ENCODE data around the gene SLC25A21. TPM values are rescaled to one million over a fixed set of nuclear protein-coding genes. Genes with fewer than 3 reads are reported as not detected.

SLC25A21 gene
- total and polyA plus RNA-seq, 10 of the 15 experiments (the other 5 are each of a cell fraction or from before 2014, with no cell fraction given): 0.06 to 0.72 (median 0.17) TPM; not detected in 3

GRCh38 chr14:37122288-37122687 lies 50.1 kb downstream of the SLC25A21 start:
- H3K4me2 ChIP-seq (ENCODE audit: control insufficient read depth, insufficient read depth): no peak overlapping the region
- BruUV-seq (replicated peaks): no TSS peak
- no peaks in the 10 kb centered on the region for H4K20me1 ChIP-seq (ENCODE audit: control insufficient read depth, insufficient read depth)
- no peak for TF ChIP-seq E2F8 (IDR thresholded peaks at IDR 0.05; ENCODE audit: low read depth, partially characterized antibody)
- no peak overlapping the region for H3K27ac ChIP-seq (ENCODE audit: control insufficient read depth, insufficient read depth)
- no peaks in the 10 kb centered on the region for H3K79me2 ChIP-seq (ENCODE audit: control insufficient read depth, insufficient read depth, low read length)
- H3K4me3 ChIP-seq: no peak overlapping the region
- DNase-seq (ENCODE audit: low read depth, low spot score): no peak
- 21% methylated on average over 3 of the region's 3 CpGs for WGBS (ENCODE audit: insufficient coverage, insufficient replicate concordance, low lambda C conversion rate, missing lambda C conversion rate)
- FAIRE-seq: no peak
- H3K9me3 ChIP-seq (replicated peaks; ENCODE audit: control insufficient read depth, insufficient read depth, low read length): no peaks in the 10 kb centered on the region
- no peaks in the 10 kb centered on the region for H3K36me3 ChIP-seq (ENCODE audit: control insufficient read depth in 2 of 2, insufficient read depth in 2 of 2, low read length in 1 of 2)
- CTCF ChIA-PET: no interaction called here
- POLR2A ChIA-PET: no interaction called here
- H3K4me1 ChIP-seq (ENCODE audit: control insufficient read depth, insufficient read depth, low read length): no peaks in the 10 kb centered on the region
- in situ Hi-C loops (cut with MboI) (no loop called here), intact Hi-C loops (cut with micrococcal nuclease; ENCODE audit: unreplicated experiment) (no loop called here)
- no peak for ATAC-seq
- H3K27me3 ChIP-seq (replicated peaks in 1 of 2; ENCODE audit: control insufficient read depth in 2 of 2, insufficient read depth in 2 of 2, low read length in 1 of 2): no peaks in the 10 kb centered on the region
- SMC1A ChIA-PET (ENCODE audit: uncharacterized antibody, unreplicated experiment): no interaction called here
- no peak overlapping the region for H2AFZ ChIP-seq (ENCODE audit: control insufficient read depth, low read depth, low read length)
- H3K9ac ChIP-seq (ENCODE audit: control insufficient read depth, insufficient read depth, low read length): no peak overlapping the region
- RAD21 ChIA-PET (ENCODE audit: unreplicated experiment): no interaction called here

- no peak for ATAC-seq
- Histone ChIP-seq H3K4me1 (ENCODE audit: control insufficient read depth, insufficient read depth, low read length) (no peaks in the 10 kb centered on the region), H3K27ac (ENCODE audit: control insufficient read depth, insufficient read depth) (no peak overlapping the region), H3K27me3 (replicated peaks in 1 of 2; ENCODE audit: control insufficient read depth in 2 of 2, insufficient read depth in 2 of 2, low read length in 1 of 2) (no peaks in the 10 kb centered on the region), H4K20me1 (ENCODE audit: control insufficient read depth, insufficient read depth) (no peaks in the 10 kb centered on the region), H2AFZ (ENCODE audit: control insufficient read depth, low read depth, low read length) (no peak overlapping the region), H3K9ac (ENCODE audit: control insufficient read depth, insufficient read depth, low read length) (no peak overlapping the region), H3K79me2 (ENCODE audit: control insufficient read depth, insufficient read depth, low read length) (no peaks in the 10 kb centered on the region), H3K36me3 (ENCODE audit: control insufficient read depth in 2 of 2, insufficient read depth in 2 of 2, low read length in 1 of 2) (no peaks in the 10 kb centered on the region), H3K4me2 (ENCODE audit: control insufficient read depth, insufficient read depth) (no peak overlapping the region), H3K9me3 (replicated peaks; ENCODE audit: control insufficient read depth, insufficient read depth, low read length) (no peaks in the 10 kb centered on the region), H3K4me3 (no peak overlapping the region)
- ChIA-PET SMC1A (ENCODE audit: uncharacterized antibody, unreplicated experiment) (no interaction called here), POLR2A (no interaction called here), CTCF (interaction anchor here (0.5 kb wide), 1 partner anchor 12 kb away, joined by 3 read pairs; no protein-coding TSS in a partner anchor), RAD21 (ENCODE audit: unreplicated experiment) (no interaction called here)
- intact Hi-C loops (cut with micrococcal nuclease; ENCODE audit: unreplicated experiment) (no loop called here), in situ Hi-C loops (cut with MboI) (no loop called here)
- DNase-seq (ENCODE audit: low read depth, low spot score): no peak
- no TSS peak for BruUV-seq (replicated peaks)
- FAIRE-seq: no peak
- WGBS (ENCODE audit: insufficient coverage, insufficient replicate concordance, low lambda C conversion rate, missing lambda C conversion rate): 12% methylated on average over 4 of the region's 4 CpGs
- TF ChIP-seq HDAC6 (IDR thresholded peaks at IDR 0.05; ENCODE audit: unreplicated experiment) (no peak), RAD51 (IDR thresholded peaks at IDR 0.05) (no peak), CHD4 (IDR thresholded peaks at IDR 0.05) (no peak), E2F8 (IDR thresholded peaks at IDR 0.05; ENCODE audit: low read depth, partially characterized antibody) (no peak), CEBPZ (IDR thresholded peaks at IDR 0.05; ENCODE audit: low read depth, low read length) (no peak), GABPA (IDR thresholded peaks at IDR 0.05; ENCODE audit: low read depth) (no peak)
Observed at GRCh38 chr14:37118673-37119366, 53.6 kb downstream of the SLC25A21 start.

Data from GM12878 (cell line).